ENCODE data around the gene OR13J1.
"Not testable (repeated sequence)": the region's sequence is repeated elsewhere in the genome, so short reads cannot be mapped to it uniquely, and the experiment has no call there.

The OR13J1 gene, protein sequence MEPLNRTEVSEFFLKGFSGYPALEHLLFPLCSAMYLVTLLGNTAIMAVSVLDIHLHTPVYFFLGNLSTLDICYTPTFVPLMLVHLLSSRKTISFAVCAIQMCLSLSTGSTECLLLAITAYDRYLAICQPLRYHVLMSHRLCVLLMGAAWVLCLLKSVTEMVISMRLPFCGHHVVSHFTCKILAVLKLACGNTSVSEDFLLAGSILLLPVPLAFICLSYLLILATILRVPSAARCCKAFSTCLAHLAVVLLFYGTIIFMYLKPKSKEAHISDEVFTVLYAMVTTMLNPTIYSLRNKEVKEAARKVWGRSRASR

DNA sequence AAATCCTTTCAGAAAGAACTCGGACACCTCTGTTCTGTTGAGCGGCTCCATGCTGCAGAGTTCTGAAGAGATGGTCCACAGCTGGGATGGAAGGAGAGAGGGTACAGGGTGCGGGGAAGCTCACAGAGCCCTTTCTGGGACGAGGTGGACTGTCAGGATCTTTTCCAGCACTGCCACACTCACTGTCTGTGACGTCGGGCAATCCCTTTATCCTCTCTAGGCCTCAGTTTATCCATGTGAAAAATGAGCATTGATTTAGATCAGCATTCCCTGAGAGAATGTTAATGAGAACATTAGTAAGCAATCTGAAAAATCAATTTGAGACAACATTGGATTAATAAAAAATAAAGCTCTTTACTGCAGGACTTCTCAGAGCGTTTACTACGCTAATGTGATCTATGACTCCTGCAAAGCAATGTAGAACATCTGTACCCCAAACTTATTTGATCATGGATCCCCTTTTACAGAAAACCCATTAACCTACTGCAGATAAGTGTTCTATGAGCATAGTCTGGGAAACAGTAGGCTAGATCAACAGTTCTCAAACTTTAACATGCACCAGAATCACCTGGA is at the start of gene OR13J1:
Gene OR13J1, minus strand, starts transcription at position 51 of the 573 bp plus-strand sequence. Its CDS starts 0 bp downstream, at position 51.
- no peak for DNase-seq

DNA sequence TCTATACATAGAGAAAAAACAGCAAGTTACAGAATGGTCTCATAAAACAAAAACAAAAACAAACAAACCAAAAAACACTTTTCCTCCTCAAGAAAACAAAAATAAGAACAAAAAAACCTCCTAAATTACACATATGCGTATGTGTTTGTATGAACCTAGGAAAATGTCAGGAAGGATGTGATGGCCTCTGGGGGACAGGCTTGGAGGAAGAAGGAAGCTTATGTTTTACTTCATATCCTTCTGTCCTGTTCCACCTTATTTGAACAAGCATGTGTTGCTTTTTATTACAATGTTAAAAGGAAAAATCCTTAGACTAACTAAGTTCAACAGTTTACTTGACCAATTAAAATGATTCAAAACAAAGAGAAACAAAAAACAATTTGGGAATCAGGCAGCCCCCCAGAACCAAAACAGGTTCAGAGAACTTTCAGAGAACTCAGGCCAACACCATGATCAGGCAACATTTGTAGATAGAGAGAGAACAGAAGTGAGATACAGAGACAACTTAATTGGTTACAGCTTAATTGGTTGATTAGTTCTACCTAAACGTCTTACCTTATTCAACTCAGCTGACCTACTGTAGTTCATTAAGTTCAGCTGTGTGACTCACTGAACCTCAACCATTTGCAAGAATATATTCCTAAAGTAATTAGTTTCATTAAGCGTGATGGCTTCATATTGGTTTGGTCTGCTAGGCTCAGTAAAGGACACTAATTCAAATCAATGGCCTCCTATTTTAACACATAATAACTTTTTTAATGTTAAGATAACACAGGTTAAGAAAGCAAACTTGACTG is 49.2 kb upstream of the OR13J1 start:
- DNase-seq, result no peak

DNA sequence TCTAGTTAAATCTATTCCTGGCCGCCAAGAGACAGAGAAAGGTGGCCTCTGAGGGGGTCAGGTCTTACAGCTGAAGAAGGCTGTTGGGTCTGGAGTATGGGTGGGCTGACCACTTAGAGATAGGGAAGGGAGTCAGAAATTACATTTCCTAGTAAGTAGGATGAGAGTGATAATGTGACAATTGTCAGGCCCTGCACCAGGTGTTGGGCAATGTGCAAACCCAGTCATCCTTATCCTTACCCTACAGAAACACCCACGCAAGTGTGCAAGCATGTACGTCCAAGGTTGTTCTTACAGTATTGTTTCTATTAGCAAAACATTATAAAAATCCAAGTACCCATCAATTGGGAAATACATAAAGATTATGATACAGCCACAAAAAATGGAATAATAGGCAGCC is 48.6 kb upstream of the OR13J1 start:
- no peak for DNase-seq

DNA sequence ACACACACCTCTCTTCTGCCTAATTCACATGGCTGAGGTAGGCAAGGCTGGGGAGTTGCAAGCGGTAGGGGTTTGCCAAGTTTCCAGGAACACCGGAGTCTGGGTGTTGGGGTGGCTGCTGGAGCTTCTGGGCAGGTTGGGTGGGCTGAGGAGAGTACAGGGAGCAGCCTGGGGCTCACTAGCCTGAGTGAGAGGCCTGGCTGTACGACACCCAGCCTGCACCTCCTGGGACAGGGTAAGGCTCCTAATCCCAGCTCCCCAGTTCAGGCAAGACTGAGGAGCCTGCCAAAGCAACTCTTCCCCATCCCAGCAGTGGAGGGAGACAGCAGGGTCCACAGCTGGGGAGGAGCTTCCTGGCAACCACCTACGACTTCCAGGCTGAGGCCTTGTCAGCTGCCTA is 47.1 kb upstream of the OR13J1 start:
- no peak for DNase-seq

DNA sequence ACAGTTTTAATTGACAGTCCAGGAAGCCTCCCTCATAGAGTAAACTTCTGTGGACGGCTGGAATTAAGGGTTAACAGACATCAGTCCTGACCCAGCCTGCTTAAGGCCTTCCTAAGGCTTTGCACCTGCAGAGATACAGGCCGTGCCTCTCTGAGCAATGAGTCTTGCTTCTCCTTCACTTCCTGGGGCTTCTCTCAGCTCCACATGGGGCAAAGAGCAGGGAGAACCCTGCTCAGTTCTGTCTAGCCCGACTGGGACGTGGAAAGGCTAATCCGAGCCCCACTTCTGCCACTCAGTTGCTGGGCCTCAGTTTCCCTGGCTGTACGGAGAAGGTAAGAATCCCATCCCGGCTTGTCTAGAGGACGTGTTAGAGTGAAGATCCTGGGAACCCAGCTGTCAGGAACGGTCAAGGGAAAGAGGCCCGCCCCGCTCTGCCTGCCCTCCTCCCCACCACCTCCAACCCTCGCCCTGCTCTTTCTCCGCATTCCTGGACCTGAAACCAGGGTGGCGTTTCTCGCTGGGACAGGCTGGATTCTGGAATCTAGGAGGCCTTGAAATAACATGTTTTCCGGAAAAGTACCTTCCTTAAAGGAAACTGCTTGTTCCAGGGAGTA is 45.6 kb upstream of the OR13J1 start:
- no peak for DNase-seq

DNA sequence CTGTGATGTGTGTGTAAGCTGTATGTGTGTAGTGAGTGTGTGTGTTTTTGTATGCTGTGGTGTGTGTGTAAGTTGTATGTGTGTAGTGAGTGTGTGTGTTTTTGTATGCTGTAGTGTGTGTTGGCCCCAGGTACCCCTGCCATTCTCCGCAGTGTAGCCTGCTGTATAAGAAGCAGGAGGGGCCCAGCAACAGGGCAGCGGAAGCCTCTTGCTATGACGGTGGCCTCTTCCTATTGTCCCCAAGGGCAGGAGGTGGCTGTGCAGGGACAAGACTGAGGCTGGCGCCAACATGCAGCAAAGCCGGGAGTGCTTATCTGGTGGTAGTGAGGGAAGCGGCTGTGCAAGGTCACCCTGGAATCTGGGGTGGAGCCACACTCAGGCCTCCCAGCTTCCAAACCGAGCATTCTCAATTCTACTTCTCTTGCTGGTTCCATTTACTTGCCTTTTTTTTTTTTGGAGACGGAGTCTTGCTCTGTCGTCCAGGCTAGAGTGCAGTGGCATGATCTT is 44.2 kb upstream of the OR13J1 start:
- no peak for DNase-seq

DNA sequence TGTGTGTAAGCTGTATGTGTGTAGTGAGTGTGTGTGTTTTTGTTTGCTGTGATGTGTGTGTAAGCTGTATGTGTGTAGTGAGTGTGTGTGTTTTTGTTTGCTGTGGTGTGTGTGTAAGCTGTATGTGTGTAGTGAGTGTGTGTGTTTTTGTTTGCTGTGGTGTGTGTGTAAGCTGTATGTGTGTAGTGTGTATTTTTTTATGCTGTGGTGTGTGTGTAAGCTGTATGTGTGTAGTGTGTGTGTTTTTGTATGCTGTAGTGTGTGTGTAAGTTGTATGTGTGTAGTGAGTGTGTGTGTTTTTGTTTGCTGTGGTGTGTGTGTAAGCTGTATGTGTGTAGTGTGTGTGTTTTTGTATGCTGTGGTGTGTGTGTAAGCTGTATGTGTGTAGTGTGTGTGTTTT is 43.2 kb upstream of the OR13J1 start:
- DNase-seq, result not testable (repeated sequence)

DNA sequence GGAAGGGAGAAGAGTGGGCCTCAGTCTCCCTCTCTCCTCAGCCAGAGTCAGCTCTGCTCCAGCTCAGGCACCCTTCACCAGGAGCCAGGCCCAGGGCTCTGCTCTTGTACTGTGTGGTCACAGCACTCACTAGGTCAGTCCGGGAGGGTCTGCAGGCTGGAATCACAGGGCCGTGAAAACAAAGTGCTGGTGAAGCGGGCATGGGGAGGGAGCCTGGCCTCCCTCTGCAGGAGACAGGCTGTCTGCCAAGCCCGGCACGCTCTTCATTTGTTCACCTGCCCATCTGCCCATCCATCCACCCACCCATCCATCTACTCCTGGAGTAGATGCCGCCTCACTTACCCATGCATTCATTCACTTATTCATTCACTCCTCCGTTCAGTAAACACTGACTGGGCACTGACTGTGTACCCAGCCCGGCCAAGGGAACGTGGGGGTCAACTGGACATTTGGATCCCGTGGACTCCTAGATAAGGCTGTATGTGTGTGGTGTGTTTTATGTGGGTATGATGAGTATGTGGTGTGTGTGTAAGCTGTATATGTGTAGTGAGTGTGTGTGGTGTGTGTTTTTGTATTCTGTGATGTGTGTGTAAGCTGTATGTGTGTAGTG is 42.7 kb upstream of the OR13J1 start:
- no peak for DNase-seq

DNA sequence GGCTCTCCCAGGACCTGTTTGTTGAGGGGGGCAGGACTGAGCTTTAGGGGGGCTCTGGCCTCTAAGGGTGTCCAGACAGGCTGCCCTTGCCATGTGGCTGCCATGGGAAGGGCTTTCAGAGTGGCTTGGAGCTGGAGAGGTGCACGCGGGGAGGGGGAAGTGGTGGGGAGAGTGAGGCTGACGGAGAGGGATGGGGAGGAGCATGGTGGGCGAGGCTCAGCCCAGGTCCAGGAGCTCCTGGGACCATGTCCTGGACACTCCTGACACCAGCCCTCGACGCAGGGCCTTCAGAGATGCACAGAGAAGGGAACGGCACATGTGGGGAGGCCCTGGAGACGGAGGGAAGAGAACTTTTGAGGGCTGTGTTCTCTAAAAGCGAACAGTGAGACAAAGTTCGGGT is 41.5 kb upstream of the OR13J1 start:
- no peak for DNase-seq

DNA sequence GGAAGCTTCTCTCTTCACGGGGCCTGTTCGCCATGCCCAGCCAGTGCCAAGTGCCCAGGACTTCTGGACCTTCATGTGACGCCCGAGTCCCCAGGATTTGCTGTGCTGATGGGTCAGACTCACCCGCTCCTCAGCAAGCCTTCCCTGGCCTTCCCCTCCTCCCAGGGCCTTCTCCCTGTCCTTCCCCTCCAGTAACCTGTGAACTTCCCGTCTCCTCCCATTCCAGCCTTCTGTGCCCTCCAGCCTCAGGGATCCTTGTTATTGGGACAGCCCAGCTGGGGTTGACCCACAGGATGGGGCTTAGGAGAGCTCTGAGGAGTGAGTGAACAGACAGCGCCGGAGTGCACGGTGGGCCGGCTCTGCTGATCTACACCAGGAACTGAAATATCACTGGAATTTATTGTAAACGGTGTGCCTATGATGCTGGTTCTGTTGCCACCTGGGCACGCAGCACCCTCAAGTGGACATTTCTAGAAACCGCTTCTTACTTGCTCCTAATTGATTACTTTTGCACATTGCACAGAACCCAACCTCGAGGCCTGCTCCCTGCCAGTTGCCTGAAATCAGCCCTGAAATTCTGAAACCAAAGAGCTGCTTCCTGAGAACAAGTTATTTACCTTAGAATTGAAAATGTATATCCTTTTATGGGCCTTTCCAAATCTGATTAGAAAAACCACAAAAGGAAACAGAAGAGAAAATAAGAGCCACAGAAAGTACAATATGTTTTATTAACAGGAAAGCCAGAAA is 40.6 kb upstream of the OR13J1 start:
- DNase-seq, result no peak

DNA sequence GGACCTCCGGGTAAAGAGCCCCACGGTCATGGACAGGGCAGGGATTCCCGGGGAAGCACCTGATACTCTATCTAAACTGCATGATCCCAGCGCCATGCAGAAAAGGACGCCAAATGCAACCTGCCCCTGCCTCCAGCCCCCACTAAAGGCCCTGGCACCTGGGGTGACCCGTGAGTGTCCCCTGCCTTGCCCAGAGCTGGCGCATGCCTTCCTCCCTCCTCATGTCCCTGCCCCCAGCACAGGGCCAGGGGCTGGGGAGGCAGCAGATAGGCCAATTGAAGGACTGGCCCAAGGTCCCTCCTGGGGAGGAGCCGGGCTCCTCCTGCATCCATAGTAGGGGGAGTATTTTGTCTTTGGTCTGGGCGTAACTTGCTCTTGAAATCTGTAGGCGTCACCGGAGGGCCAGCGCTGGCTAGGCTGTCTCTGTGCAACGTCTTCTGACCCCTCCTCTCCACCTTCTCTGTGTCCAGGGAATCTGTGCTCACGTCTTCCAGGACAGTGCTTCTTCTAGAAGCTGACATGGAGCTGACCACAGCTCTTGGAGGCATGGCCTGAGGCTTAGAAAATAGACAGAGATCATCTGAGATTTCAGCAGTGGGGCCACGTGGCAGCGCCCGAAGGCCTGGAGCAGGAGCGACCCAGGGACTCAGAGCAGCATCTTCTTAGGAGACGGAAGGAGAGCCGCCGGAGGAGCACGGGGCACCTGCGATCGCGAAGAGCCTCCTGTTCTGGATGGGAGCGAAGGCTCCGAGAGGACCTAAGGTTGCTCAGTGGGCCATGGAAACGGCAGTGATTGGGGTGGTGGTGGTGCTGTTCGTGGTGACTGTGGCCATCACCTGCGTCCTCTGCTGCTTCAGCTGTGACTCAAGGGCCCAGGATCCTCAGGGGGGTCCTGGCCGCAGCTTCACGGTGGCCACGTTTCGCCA is 39.7 kb upstream of the OR13J1 start:
- DNase-seq, result no peak

DNA sequence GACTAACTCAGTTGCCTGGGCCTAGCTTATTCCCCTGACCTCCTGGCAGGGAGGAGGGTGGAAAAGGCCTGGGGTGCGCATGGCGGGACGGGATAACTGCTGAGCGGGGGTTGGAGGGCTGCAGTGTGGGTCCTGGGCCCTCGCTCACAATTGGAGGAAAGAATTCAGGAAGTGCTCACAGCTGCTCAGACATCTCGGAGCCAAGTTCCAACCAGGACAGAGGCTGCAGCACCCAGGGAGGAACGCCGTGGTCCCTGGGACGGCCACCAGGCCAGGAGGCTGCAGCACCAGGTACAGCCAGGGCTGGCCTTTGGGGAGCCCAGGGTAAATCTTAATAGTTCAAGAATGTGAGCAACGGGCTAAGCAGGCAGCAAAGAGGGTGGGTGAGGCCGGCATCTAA is 39.1 kb upstream of the OR13J1 start, which contains the start of gene SPAAR:
Gene SPAAR, plus strand, starts transcription at position 217 of the 400 bp plus-strand sequence. CDS start 974 bp downstream, outside the sequence.
- no peak for DNase-seq

DNA sequence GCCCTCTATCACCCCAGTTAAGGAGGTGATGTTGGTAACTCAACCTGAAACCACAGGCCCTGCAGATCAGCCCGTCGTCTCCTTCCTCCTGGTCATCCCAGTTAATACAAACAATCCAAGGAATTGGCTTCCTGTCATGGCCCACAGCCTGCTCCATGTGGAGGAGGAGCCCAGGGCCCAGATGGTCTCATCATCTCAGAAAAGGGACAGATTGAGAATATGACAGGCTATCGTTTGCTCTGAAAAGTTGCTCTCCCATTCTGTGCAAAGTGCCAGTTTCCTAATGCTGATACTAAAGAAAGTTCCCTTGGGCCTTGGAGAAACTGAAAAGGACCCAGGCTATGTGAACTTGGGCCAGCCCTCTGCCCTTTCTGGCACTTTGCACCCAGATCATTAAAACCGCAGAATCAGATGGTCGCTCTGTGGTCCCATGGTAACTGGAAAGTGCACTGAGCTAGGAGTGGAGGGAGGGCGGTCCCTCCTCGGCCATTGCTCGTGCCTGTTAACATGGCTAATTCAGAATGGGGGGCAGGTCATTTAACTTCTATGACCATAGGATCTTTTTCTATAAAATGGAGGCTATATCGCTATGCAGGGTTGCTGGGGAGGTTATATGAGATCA is 38.4 kb upstream of the OR13J1 start:
- DNase-seq, result no peak

DNA sequence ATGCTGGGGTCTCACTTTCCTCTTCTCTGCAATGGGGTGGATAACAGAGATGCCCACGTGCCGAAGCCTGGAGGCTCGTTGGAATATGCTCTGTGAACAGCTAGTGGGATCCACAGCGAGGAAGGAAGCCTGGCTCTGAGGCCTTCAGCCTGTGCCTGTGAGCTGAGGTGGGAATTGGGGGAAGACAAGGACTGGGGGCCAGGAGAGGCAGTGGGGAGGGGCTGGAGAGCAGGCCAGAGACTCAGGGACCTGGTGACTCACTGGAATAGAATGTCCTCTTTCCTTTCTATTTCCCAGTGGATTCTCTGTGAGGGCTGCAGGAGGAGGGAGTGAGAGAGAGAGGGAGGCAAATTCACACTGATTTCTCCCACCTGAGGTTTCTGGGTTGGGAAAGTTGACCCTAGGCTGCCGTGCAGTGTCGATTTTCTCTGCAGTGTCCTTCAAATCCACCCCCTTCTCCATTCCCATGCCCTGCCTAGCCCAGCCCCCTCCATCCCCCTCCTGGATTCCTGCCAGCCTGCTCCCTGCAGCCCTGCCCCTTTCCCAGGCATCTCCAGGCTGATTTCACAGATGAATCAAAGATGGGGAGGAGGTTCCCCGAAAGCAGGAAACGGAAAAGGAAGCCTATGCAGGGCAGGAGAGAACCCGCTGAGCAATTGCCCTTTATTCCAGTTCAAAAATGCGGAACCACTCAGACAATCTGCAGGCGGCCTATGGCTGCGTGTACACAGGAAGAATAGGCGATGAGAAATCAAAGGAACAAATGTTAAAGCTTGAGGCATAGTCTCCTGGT is 37.7 kb upstream of the OR13J1 start:
- DNase-seq, result no peak

DNA sequence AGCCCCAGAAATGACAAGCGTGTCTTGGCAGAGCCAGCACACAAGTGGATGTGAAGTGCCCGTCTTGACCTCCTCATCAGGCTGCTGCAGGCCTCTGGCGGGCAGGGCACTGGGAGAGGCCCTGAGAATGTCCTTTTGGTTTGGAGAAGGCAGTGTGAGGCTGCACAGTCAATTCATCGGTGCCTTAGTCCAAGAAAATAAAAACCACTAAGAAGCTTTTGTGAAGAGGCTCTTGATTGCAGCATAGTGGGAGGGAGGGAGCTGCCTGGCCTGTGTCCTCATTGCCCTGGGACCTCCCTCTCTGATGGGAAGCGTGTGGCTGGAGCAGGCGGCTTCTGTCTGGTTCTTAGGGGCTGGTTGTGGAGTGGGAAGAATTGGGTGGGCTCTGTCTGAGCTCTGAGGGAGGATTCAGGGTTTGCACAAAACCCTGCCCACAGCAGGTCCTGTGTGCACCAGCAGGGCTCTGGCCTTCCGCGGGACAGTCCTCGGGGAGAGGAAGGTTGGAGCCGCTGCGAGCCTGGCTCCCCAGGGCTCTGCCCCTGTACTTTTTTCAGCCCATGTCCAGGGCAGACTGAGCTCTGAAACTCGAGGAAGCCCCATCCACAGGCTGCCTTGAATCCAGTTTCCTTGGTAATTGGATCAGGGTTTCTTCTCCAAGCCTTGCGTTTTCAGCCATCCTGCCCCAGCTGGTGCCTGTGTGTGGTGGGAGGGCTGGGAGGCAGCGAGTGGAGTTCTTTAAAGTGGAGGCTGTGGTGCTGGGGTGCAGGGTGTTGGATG is 36.9 kb upstream of the OR13J1 start:
- no peak for DNase-seq

DNA sequence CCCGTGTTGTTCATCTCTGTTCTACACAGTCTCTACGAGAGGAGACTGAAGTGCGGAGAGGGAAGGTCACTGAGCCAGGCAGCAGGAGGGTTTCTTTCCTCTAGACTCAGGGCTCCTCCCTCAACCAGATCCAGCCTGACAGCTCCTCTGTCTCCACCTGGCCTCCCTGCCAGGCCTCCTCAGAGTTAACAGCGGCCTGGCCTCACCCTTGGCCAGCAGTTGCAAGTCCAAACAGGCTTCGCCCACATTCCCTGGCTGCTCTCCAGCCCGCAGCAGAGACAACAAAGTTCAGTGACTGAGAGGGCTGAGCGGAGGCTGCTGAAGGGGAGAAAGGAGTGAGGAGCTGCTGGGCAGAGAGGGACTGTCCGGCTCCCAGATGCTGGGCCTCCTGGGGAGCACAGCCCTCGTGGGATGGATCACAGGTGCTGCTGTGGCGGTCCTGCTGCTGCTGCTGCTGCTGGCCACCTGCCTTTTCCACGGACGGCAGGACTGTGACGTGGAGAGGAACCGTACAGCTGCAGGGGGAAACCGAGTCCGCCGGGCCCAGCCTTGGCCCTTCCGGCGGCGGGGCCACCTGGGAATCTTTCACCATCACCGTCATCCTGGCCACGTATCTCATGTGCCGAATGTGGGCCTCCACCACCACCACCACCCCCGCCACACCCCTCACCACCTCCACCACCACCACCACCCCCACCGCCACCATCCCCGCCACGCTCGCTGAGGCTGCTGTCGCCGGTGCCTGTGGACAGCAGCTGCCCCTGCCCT is 35.9 kb upstream of the OR13J1 start, which contains the start of gene HRCT1:
Gene HRCT1, plus strand, starts transcription at position 291 of the 768 bp plus-strand sequence. Its CDS starts 86 bp downstream, at position 377.
- DNase-seq, result no peak

DNA sequence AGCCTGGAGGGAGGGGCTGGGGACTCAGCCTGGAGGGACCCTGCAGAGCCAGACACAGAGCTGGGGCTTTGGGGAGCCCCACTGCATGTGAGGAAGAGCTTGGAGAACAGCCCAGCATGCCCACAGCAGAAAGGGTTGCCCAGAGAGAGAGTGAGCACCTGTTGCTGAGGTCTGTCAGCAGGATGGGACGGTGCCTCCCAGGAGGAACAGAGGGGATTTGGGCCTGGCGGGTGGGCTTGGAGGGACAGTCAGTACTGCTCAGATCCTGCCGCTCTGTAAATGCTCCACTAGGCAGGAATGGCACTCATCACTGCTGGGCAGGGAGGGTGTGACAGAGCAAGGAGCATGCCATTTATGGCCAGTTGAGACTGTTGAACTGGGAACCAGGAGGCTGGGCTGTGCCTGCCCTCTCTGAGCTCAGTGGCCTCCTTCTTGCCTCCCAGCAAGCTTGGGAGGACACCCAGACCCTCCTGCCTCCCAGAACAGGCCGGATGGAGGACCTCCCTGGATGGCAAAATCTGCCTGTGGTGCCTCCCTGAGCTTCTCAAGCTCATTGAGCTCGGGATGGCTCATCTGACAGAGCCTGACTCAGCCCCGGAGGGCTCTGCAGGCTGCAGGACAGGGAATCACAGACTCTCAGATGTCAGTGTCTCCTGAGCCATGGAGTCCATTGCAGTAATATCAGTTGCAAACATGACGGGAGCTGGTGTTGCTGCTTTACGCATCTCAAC is 35.0 kb upstream of the OR13J1 start:
- no peak for DNase-seq
